ENCODE data around the gene ADARB2.
"Not testable (repeated sequence)": the region's sequence is repeated elsewhere in the genome, so short reads cannot be mapped to it uniquely, and the experiment has no call there.

Gene ADARB2

DNA sequence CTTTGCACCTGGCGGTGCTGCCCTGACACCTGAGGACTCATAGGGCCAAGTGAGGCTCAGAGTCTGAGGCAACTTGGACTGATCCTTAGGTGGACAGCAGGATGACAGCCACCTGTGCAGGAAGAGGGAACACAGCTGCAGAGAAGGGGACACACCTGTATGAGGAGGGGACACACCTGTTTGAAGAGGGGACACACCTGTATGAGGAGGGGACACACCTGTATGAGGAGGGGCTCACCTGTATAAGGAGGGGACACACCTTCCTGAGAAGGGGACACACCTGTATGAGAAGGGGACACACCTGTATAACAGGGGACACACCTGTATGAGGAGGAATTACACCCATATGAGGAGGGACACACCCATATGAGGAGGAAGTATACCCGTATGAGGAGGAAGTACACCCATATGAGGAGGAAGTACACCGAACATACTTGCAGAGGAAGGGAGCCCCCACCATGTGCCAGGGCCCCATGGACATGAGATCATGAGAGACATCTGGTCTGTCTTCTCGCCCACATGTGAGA is 285.9 kb downstream of the ADARB2 start:
- FAIRE-seq, result no peak

DNA sequence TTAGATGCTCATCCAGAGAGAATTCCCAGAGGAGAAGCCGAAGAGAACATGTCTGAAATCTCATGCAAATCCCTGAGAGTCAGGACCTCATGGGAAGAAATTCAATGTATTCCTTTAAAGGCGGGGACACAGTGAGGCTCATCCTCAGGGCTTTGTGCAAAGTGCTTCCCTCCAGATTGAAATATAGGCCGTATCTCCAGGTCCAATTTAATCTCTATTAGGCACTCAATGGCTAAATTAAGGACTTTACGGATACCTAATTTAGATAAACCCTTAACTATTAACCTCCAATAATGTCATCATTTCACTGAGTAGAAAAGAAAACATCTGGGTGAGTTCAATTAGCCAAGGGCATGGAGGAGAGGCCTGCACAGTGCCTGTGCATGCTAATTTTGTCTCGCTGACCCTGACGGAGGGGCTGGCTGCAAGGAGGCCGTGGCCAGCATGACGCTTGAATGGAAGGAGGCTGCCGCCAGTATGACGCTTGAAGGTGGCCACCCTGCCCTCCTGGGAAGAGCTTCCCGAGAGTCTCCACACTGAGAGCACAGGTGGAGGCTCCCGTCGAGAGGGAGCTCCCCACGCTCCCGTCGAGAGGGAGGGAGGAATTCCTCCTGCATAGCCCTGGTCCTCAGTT is 287.6 kb downstream of the ADARB2 start:
- no peak for FAIRE-seq

DNA sequence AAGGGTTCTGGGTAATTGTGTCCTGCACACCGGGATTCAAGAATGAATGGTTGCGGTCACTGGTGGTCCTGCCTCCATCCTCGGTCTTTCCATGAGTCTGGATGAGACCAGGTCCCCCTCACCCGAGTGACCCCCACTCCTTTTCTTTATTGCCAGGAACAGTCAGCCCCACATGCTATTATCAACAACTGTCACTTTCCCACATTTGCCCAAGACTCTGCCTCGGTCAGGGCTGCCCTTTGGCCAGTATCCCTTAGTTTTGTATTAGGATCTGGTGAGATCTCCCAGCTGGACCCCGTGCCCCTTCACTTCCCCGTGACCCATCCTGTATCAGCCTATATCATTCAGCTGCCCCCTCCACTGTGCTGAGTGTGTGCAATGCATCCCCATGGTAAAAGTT is 288.3 kb downstream of the ADARB2 start:
- no peak for FAIRE-seq

DNA sequence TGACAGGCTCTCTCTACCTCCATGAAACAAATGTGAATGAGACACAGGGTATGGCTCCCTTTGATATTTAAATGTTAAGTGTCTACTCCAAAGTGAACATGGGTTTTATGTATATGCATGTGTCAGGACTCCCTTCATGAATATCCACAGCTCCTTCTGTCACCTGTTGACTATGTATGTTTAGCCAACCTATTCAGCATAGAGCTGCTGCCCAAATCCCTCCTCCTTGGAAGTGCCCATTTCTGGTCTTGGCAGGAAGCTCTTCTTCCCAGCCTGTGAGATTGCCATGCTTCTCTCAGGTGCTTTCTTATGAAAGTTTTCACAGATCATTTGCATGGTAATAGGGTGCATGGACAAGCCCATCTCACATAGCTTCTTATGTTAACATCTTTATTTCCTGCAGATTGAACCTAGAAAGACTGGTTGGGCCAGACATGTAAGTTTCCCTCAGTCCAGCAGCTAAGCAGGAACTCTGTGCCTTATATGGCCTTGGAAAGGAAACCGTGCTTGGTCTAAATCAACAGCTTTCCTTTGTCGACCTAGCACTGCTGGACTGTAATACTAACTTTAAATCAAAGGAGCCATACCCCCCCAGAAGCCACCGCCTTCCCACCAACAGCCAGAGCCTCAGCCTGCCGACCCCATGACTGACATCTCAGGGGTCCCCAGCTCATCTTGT is 288.9 kb downstream of the ADARB2 start:
- no peak for FAIRE-seq

DNA sequence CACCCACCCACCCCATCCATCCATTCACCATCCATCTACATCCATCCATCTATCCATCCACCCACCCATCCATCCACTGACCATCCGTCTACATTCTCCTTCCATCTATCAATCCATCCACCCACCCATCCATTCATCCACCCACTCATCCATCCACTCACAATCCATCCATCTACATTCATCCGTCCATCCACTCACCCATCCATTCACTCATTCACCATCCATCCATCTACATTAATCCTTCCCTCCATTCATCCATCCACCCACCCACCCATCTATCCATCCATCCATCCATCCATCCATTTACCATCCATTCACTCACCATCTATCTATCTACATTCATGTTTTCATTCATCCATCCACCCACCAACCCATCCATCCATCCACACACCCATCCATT is 292.5 kb downstream of the ADARB2 start:
- no peak for FAIRE-seq

DNA sequence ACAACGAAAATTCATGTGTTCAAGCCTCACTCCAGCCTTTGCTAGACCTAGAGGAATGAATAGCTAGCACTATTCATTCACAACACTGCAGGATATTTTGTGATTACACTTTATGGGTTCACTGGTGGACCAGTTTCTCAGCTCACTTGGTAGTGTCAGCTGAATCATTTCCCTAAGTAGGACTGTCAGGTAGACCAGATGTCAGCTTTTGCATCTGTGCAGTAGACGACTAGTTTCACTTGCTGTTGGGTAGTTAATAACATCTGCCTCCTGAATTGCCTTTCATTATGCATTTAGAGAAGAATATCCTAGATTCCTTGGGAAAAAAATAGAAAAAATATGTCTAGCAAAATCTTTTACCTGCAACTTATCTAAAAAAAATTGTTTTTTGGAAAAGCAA is 296.4 kb downstream of the ADARB2 start:
- no peak for FAIRE-seq

DNA sequence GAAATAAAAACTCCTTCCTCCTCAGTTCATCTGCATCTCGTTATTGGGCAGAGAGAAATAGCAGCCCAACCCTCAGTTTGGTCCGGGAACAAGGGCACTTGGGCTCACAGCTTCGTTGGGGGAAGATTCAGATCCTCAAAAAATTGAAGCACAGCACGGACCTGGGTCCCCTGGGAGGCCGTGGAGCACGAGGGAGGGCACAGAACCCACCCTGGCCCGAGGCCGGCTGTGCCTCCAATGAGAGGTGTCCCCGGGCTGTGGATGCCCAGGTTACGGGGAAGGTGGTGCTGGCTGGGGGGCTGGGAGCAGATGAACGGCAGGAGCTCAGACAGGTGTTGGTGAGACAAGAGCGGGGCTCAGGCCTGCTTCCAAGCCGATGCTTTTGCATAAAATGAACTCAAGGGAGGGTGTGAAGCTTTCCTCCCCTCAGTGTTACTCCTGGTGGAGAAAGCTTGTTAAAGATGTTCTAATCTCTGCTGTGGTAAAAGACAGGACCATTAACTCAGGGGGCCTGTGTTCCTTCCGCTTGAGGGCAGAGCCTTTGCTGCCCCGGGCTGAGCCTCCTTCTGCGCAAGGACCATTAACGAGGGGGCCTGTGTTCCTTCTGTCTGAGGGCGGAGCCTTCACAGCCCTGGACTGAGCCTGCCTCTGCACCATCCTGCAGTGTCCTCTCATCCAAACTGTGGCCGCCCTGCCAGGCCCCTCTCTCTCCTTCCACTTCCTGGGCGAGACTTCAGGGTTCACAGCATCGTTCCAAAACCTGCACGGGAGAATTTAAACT is 302.2 kb downstream of the ADARB2 start:
- no peak for FAIRE-seq

DNA sequence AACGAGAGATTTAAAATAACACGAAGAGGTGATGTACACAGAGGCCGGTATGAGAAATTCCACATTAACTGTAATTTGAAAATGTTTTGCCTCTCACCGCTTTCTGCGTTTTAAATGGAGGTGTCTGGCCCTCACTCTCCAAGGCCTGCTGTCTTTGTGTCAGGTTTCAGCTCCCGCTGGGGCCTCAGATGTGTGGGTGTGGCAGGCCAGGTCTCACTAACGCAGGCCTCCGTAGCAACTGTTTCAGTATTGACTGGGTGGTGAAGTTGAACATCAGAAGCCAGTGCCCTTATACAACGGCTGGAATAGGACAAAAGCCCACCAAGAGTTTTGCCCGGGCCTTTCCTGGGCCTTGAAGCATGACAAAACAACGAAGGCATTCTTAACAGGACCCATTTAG is 303.1 kb downstream of the ADARB2 start:
- no peak for FAIRE-seq

DNA sequence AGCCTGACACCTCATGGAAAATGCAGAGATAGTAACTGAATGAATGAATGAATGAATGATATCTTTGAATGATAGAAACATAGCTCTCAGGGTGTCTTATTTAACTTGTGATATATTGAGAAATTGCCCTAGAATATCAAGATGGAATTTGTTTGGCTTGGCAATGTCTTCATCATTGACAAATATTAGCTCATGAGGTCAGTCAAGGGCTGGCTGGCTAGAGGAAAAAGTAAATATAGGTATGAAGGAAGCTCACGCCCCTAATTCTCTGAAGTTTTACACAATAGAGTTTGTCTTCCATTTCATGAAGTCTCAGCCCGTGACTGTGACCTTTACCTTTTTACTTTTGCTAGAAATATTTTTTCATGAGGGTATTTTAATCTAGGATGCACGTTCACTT is 305.2 kb downstream of the ADARB2 start:
- no peak for FAIRE-seq

DNA sequence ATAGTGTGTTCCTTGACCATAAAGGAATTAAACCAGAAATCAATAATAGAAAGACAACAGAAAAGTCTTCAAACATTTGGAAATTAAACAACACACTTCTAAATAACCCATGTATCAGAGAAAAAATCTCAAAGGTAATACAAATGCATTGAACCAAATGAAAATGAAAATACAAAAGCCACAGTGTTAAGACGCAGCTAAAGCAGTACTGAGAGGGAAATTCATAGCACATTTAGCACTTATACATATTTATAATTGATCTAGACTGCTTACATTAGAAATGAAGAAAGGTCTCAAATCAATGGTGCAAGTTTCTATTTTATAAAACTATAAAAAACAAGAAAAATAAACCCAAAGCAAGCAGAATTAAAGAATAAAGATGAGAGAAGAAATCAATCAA is 306.1 kb downstream of the ADARB2 start:
- FAIRE-seq, result no peak

DNA sequence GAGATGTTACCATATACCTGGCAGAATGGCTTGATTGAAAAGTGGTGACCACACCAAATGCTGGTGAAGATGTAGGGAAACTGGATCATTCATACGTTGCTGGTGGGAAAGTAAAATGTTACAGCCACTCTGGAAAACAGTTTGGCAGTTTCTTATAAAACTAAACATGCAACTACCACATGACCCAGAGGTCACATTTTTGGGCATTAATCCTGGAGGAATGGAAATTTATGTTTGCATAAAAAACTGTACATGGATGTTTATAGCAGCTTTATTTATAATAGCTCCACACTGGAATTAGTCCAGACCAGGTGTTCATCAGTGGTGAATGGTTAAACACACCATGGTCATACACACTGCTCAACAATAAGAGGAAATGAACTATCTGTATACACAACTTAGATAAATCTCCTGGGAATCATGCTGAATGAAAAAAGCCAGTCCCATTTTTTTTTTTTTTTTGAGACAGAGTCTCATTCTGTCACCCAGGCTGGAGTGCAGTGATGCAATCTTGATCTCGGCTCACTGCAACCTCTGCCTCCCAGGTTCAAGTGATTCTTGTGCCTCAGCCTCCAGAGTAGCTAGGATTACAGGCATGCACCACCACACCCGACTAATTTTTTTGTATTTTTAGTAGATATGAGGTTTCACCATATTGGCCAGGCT is 309.7 kb downstream of the ADARB2 start:
- FAIRE-seq, result not testable (repeated sequence)

DNA sequence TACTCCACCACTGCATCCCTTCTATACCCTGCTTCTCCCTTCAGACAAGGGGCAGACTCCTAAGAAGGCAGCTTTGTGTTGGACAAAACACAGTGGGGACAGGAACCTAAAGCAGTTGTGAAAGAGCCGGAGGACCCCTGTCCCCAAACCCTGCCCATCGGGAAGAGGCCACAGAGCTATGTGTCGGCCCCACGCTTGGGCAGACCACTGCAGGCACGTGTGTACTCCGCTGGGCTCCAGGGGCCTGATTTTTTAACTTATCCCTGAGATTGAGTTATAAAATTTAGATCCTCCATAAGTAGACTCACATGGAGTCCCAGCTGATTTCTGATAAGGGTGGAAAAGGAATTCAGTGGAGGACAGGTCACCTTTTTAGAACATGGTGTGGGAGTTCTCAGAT is 310.5 kb downstream of the ADARB2 start:
- FAIRE-seq, result no peak

DNA sequence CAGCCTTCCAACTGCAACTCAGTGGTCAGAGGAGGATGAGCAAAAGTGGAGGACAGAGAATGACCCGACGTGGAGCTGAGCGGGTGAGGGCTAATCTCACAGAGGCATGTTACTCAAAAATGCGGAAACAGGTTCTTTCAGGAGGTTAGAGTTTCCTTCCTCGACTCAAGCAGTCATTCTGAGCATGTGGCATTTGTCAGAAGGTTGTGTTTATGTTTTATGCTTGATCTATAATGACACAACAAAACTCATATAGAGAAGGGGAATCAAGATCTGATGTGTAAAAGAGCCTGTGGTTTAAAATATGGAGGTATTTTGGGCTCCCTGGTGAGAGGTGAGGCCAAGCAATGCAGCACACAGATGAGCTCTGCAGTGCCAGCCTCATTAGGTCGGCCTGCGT is 311.4 kb downstream of the ADARB2 start:
- FAIRE-seq, result no peak

DNA sequence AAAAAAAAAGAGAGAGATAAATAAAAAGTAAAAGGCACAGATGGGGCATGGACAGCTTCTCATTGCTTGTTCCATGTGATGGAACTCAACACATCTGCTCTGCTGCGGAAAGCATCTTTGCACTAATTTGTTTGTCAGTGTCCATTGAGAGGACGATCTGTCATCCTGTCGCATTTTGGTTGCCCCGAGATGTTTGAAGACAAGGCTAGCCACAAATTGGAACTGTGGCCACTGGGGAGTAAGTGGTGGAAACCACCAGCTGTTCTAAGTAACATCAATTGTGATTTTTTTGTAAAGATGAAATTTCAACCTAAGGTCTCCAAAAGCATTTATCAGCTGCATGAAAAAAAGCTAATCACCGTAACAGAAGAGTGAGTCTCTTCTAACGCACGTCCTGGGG is 312.7 kb downstream of the ADARB2 start:
- no peak for FAIRE-seq

DNA sequence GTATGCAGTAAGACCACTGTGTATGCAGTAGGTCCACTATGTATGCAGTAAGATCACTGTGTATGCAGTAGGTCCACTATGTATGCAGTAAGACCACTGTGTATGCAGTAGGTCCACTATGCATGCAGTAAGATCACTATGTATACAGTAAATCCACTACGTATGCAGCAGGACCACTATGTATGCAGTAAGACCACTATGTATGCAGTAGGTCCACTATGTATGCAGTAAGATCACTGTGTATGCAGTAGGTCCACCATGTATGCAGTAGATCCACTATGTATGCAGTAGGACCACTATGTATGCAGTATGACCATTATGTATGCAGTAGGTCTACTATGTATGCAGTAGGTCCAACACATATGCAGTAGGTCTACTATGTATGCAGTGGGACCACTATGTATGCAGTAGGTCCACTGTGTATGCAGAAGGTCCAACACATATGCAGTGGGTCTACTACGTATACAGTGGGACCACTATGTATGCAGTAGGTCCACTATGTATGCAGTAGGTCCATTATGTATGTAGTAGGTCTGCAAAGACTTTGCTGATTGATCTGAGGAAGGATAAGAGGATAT is 313.6 kb downstream of the ADARB2 start:
- FAIRE-seq, result no peak

DNA sequence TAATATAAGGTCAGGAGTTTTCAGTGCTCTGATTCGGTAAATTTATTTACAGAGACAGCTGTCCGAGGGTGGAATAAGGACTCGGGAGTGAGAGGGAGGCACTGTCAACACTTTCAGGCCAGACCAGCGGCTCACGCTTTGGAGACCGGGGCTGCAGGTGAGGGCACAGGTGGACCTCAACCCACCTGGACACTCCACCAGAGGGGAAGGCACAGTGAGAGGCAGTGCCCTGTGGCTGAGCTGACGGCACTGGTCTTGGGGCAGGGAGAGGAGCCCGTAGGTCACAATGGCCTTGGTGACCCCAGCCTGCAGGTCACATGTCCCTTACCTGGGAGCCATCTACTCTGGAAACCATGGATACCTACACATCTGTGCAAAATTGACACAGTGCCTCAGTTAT is 315.1 kb downstream of the ADARB2 start:
- FAIRE-seq, result no peak

DNA sequence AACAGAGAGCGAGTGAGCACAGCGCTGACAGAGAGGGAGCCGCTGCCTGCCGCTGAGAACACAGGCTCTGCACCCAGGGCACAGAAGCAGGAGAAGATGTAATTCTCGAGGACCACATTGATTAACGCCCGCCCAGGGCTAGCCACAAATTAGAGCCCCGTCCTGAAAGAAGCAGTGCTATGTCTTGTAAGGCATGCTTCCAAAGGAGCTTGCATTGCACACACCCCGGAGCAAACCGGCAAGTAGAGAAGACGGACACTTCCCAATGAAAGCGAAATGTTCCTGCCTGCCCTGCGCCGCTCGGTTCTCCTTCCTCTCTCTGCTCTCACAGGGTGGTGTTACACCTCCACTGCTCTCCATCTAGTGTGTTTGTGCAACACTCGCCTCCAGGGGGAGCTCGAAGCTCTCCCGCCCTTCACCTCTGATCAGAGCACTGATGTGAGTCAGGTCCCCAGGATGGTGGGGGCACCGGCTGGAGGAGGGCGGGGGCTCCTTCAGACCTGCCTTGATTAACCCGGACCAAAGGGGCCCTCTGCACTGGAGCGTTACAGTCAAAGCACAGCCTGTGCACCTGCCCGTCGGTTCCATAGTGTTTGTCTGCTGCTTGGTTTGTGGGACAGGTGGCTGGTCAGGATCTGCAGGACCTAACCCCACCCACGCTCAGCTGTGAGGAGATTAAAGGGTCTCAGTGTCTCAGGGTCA is 316.5 kb downstream of the ADARB2 start:
- no peak for FAIRE-seq

DNA sequence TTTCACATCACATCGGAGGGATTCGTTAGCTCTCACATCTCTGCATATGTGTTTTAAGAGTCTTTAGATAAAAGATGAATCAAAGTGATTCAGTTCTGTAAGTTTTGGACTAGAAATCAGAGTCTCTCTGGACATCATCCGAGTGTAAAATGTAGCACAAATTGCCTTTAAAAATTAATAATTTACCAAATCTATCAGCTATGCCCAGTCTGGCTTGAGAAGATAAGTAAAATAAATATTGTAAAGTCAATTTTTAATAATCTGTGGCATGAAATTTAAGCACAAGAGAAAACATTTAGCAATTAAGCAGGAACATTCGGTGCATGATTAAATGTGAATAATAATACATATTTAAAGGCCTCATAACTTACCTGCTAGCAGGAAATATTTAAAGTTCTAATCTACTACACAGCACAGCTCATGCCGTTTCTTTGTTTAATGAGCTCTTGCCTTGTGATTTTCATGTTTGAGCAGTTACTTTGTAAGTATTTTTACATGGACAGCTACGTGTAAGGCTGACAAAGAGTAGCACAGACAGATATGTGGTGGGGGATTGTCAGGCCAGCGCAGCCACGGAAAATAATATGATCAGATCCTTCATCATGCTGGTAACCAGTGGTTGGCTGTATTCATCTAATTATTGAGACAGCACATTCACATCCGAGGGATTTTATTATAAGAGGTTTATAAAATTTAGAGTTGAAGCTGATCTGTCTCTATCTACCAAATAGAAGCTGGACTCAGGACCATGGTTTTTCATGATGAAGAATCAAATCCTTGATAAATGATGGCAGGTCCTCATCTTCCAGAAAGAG is 317.3 kb downstream of the ADARB2 start:
- FAIRE-seq, result no peak

DNA sequence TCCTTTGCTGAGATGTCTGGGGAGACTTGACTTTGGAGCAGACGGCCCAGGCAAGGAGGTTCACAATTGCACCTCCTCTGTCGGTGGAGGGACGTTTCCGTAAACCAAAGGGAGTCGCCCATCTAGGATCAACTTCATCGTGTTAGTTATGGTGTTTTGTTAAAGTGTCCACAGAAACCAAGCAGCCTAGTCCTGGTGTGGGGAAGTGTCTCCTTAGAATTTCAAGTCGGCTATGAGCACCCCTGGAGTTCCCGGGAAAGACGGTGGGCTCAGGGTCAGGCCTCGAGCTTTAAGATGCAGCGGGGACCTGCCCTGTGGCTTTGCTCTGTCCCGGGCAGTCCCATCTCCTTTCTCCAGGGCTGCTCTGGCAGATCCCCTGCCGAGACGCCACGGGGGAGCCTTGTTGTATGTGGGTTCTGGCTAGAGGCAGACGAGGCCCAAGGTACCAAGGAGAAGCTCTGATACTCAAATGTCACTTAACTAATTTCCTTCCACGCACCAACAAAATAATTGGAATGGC is 319.2 kb downstream of the ADARB2 start:
- no peak for FAIRE-seq

DNA sequence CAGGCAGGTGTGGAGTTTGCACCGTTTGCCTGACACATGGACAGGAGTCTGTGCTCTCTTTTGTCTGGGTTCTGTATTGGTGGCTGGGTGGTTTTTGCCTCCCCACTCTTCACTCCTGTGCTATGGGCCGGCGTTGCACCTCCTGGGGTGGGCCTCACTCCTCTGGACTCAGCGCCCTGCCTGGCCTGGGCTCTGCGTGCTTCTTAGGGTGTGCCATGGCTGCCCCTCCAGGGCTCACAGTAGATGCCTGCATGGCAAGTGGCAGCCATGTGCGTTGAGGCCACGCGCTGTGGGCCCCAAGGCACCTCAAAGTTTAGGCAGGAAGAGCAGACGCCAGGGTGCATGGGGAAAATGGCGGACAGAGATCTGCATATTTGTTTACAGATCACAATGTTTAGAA is 319.8 kb downstream of the ADARB2 start:
- FAIRE-seq, result no peak

DNA sequence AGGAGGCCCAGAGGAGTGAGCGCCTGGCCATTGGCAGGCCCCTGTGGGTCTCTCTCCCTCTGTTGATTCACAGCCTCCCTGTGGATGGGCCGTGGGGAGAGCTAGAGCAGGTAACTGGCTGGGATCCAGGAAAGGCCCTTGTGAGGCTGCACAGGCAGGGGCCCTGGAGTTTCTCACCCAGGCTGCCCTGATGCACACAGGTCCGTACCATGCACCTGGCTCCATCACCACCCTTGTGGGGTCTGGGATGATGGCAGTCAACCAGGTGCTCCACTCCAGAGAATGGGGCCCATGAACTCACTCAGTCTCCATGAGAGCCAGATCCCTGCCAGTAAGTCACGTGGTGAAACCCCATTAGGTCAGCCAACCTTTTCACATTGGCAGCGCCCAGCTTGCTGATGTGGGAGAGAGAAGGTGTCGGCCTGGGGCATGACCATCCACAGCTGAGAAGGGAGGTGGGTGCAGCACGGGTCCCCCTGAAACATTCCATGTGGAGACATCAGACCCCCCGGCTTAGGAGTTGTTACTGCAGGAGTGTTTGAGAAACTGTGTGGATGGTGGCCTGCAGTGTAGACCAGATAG is 320.8 kb downstream of the ADARB2 start:
- FAIRE-seq, result no peak

Measured in colon (tissue), 2 donors.